NCI-H2227 (cell line): Measurements from ENCODE around the gene NPAS4.
"Not testable (repeated sequence)": the region's sequence is repeated elsewhere in the genome, so short reads cannot be mapped to it uniquely, and the experiment has no call there.

Source experiments
- DNase-seq: peaks from one replicate; lab custom pipeline; 2025; ENCODE audit not compliant: unreplicated experiment; lab: John Stamatoyannopoulos, UW

NPAS4 gene

GRCh38 chr11:66420671-66421476, at the start of gene NPAS4:
NPAS4 (plus strand) TSS chr11:66421035; CDS start chr11:66421180, 145 bp downstream.
- DNase-seq, result peak; percentile 95

- peak; percentile 93 for DNase-seq
These were observed 49.0 kb upstream of the NPAS4 start, which contains the start of gene SLC29A2 for GRCh38 chr11:66371627-66372415. SLC29A2 (minus strand) TSS chr11:66371760; CDS start chr11:66371591, 169 bp downstream.

DNA sequence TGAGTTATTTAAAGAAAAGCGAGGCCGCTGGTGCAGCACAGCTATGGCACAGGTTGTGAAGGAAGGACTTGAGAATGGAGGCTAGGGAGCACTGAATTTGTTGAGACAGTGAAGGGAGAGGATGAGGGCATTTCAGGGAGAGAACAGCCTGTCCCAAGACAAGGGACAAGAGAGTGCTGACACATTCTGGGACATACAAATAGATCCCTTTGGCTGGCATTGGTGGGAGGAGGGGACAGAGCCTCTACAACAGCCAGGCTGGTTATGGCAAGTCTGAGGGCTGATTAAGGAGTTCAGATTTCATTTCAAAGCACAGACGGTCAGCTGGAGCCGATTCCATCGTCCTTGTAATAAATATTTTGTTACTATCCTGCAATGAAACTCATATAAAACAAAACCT, 47.6 kb upstream of the NPAS4 start:
- no peak for DNase-seq

DNA sequence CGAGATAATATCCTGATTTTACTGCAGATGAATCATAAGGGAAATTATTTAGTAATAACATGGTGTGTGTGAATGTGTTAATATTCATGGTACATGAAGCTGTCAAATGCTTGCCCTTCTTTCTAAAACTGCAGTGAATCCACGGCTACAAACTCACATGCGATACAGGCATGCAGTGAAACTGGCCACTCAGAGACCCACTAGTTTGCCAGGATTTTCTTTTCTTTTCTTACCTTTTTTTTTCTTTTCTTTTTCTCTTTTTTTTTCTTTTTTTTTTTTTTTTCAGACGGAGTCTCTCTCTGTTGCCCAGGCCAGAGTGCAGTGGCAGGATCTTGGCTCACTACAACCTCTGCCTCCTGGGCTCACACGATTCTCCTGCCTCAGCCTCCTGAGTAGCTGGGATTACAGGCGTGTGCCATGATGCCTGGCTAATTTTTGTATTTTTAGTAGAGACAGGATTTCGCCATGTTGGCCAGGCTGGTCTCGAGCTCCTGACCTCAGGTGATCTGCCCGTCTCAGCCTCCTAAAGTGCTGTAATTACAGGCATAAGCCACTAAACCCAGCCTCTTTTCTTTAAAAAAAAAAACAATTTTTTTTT, 47.0 kb upstream of the NPAS4 start:
- DNase-seq, result not testable (repeated sequence)

- DNase-seq, result not testable (repeated sequence)
These were observed 40.6 kb upstream of the NPAS4 start for GRCh38 chr11:66380264-66380663.

DNA sequence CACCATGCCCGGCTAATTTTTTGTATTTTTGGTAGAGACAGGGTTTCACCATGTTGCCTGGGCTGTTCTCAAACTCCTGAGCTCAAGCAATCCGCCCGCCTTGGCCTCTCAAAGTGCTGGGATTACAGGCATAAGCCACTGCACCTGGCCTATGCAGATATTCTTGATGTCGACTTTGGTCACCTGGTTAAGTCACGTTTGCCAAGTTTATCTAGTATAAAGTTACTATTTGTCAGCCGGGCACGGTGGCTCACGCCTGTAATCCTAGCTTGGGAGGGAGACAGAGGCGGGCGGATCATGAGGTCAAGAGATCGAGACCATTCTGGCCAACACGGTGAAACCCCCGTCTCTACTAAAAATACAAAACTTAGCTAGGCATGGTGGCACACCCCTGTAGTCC, 36.5 kb upstream of the NPAS4 start:
- not testable (repeated sequence) for DNase-seq

DNA sequence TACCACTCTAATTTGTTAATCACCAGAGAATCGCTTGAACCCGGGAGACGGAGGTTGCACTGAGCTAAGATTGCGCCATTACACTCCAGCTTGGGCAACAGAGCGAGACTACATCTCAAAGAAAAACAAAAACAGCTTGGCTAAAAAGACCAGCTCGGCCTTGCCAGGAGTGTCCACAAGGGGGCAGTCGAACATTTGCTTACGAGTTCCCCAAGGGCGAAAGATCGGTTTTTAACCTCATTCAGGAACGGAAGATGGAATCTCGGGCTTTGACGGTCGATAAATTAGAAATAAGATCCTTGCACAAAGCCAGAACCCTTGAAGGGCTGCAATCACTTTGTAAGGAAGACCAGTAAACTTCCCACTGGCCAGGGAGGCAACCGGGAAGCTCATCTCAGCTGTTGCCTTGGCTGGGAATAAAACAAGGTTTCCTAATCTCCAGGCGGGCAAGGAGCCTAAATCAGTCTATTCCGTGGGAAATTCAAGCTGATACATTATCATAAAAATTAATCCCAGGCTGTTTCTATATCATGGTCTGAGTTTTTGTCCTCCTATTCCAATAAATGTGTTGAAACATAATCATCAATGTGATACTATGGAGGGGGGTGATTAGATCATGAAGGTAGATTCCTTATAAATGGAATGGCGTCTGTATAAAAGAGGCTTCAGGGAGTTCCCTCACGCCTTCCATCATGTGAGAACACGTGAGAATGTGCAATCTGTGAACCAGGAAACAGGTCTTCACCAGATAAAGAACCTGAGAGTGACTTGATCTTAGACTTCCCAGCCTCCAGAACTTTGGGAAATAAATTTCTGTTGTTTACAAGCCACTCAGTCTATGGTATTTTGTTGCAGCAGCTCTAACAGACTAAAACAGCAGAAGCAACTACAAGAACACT, 34.4 kb upstream of the NPAS4 start:
- DNase-seq, result peak; percentile 93

- DNase-seq, result peak; percentile 54
These were observed 32.0 kb upstream of the NPAS4 start for GRCh38 chr11:66388780-66389386.

DNA sequence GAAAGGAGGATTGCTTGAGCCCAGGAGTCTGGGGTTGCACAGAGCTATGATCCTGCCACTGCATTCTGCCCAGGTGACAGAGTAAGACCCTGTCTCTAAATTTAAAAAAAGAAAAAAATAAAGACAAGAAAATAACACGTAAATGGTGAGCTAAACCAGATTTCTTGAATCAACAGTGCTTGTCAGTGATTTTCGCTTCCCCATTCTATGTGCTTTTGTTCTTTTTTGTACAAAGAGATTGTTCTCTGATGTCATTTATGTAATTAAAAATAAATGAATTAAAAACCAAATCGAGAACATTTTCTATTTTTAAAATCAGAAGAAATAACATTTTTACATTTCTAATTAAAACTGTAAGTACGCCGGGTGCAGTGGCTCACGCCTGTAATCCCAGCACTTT, 29.5 kb upstream of the NPAS4 start:
- DNase-seq, result no peak

DNA sequence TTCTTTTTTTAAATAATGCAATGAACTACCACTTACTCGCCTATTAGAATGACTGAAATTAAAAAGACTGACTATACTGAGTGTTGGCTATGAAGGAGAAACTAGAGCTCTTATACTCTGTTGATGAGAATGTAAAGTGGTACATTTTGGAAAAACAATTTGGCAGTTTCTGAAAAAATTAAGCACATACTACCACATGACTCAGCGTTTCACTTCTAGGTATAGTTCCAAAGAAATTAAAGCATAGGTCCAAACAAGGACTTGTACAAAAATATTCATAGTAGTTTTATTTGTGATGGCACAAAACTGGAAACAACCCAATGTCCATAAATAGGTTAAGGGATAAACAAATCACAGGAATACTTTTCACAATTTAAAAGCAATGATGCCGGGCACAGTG, 26.9 kb upstream of the NPAS4 start:
- DNase-seq, result no peak

GRCh38 chr11:66407651-66408050, 13.2 kb upstream of the NPAS4 start:
- no peak for DNase-seq

DNA sequence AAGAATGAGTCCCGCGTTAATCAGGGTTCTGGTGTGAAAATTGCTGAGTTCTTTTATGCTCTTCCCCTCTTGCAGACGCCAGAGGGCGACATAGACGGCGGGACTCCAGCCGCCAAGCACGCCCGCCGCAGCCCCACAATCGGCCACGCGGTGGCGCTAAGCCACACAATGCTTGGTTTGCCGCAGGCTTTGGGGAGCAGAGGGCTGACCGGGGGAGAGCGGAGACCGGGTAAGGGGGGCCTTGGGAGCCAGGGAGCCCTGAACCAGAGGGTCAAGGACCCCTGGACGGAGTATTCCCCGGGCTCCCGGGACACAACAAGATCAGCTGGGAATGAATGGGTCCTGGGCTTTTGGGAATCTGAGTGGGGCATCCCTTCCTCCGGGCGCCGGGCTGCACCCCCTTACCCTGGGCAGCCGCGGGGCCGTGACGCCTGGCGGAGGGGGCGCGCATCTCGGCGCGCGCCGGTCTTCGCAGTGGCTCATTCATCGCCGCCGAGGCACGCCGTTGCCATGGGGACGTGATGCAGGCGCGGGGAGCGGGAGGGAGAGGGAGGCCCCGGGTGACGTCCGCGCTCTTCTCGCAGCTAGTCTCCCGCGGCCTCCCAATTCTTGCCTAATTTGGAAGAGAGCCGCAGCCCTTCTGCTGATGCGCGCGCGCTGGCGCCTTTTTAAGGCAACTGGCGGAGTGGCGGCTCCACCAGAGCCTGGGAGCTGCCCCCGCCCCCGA, 12.2 kb upstream of the NPAS4 start:
- DNase-seq, result peak; percentile 96

DNA sequence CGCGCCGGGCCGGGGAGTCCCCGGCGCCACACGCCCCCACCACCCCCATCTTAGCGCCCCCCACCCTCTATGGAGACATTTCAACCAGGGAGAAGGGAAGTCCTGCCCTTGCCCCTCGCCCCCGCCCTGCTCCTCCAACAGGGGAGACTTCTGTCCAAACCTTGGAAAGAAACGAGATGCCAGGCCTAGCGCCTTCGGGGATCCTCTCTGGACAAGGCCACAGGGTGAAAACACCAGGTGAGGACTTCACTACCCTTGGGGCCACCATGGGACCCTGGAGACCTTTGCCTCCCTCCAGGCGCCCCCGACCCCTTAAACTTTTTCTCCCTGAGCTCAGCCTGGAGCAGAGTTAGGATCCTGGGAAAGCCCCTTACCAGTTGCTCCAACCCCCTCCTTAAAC, 11.6 kb upstream of the NPAS4 start:
- DNase-seq, result no peak

- DNase-seq, result no peak
These were observed 10.6 kb upstream of the NPAS4 start for GRCh38 chr11:66410191-66410590.

- DNase-seq, result no peak
These were observed 9.5 kb upstream of the NPAS4 start for GRCh38 chr11:66411323-66411722.

- no peak for DNase-seq
These were observed 8.7 kb upstream of the NPAS4 start for GRCh38 chr11:66412110-66412509.

DNA sequence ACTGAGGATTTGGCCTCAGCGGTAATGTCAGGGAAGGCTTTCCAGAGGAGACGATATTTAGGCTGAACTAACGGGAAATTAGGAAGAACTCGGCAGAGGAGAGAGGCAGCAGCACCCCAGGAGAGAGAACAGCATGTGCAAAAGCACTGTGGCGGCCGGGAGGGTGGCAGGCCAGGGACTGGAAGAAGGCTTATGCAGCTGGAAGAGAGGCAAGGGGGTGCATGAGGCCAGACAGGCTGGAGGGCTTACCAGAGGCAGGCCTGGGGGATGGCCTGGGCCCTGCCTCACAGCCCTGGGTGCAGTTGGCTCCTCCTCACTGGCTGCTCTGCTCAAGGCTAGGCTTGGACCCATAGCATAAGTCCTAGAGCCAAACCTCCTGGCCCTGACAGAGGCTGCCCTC, 7.7 kb upstream of the NPAS4 start:
- DNase-seq, result no peak

DNA sequence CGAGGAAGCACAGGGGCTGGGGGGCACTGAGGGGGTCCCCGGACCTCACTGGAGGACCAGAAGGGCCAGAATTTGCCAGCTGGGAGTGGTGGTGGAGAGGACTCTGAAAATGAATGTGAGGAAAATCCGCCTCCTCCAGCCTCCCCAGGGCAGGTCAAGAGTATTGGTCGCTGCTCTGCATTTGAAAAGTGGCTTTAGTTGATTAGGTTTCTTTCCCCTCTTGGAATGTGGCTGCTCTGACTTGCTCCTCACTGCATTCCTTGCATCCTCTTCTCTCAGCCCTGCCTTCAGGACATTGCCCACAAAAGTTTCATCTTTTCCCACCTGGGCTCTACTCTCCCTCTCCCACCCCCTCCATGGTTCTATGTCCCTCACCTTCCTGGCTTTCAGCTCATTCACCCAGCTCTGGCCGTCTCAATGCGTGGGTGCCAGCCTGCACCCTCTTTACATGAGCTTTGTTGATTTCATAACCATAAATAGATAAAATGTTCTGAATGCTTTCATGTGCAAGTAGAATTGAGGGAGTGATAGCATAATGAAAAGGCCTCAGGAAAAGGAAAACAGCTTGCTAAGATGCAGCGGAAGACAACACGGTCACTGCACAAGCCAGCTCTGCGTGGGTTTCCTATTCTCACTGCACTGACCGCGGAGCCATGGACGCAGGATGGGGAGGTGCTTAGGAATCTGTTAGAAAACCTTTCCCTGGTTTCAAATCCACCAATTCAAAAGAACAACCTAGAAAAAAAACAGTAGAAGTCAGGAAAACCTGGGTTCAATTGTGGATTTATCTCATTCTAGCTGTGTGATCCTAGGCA, 6.5 kb upstream of the NPAS4 start:
- no peak for DNase-seq

- DNase-seq, result no peak
These were observed 5.4 kb upstream of the NPAS4 start for GRCh38 chr11:66415423-66415822.
